ENCODE results near the gene ENOX1. TPM values are rescaled to one million over a fixed set of nuclear protein-coding genes. Genes with fewer than 3 reads are reported as not detected.

Gene ENOX1
- total RNA-seq, 1 donor from 2014 or later: 2.0 TPM

- H3K4me1 Mint-ChIP-seq (ENCODE audit: low read depth): peaks cover 11% of the 10 kb centered on the region
- H3K27me3 Mint-ChIP-seq (ENCODE audit: low read depth): peaks cover 2% of the 10 kb centered on the region
- DNase-seq (ENCODE audit: low spot score): no peak
- H3K9me3 Mint-ChIP-seq (ENCODE audit: low read depth): no peaks in the 10 kb centered on the region
- H3K36me3 Mint-ChIP-seq (ENCODE audit: low read depth): no peaks in the 10 kb centered on the region
- no peak overlapping the region for H3K27ac Mint-ChIP-seq (ENCODE audit: unreplicated experiment)
- no peak for TF ChIP-seq CTCF (IDR thresholded peaks at IDR 0.05)
- H3K4me3 Mint-ChIP-seq (ENCODE audit: unreplicated experiment): no peak overlapping the region
These were observed 10.4 kb upstream of the ENOX1 start for GRCh38 chr13:43797159-43797558.

GRCh38 chr13:43794416-43794815, 7.6 kb upstream of the ENOX1 start:
- DNase-seq (ENCODE audit: low spot score): no peak
- no peak for TF ChIP-seq CTCF (IDR thresholded peaks at IDR 0.05)
- no peaks in the 10 kb centered on the region for H3K9me3 Mint-ChIP-seq (ENCODE audit: low read depth)
- H3K36me3 Mint-ChIP-seq (ENCODE audit: low read depth): no peaks in the 10 kb centered on the region
- peaks cover 12% of the 10 kb centered on the region for H3K4me1 Mint-ChIP-seq (ENCODE audit: low read depth)
- H3K27me3 Mint-ChIP-seq (ENCODE audit: low read depth): peaks cover 2% of the 10 kb centered on the region
- no peak overlapping the region for H3K27ac Mint-ChIP-seq (ENCODE audit: unreplicated experiment)
- H3K4me3 Mint-ChIP-seq (ENCODE audit: unreplicated experiment): no peak overlapping the region

GRCh38 chr13:43792076-43792881, 5.5 kb upstream of the ENOX1 start:
- peaks cover under 1% of the 10 kb centered on the region for H3K27me3 Mint-ChIP-seq (ENCODE audit: low read depth)
- no peak for DNase-seq (ENCODE audit: low spot score)
- H3K36me3 Mint-ChIP-seq (ENCODE audit: low read depth): no peaks in the 10 kb centered on the region
- peak; percentile 38 for TF ChIP-seq CTCF (IDR thresholded peaks at IDR 0.05)
- peaks cover 20% of the 10 kb centered on the region for H3K4me1 Mint-ChIP-seq (ENCODE audit: low read depth)
- no peak overlapping the region for H3K27ac Mint-ChIP-seq (ENCODE audit: unreplicated experiment)
- no peak overlapping the region for H3K4me3 Mint-ChIP-seq (ENCODE audit: unreplicated experiment)
- H3K9me3 Mint-ChIP-seq (ENCODE audit: low read depth): no peaks in the 10 kb centered on the region

- H3K4me1 Mint-ChIP-seq (ENCODE audit: low read depth): peaks cover 29% of the 10 kb centered on the region
- H3K27ac Mint-ChIP-seq (ENCODE audit: unreplicated experiment): no peak overlapping the region
- DNase-seq (ENCODE audit: low spot score): no peak
- H3K4me3 Mint-ChIP-seq (ENCODE audit: unreplicated experiment): peak overlapping the region; percentile 88
- no peaks in the 10 kb centered on the region for H3K36me3 Mint-ChIP-seq (ENCODE audit: low read depth)
- peak; percentile 63 for TF ChIP-seq CTCF (IDR thresholded peaks at IDR 0.05)
- H3K9me3 Mint-ChIP-seq (ENCODE audit: low read depth): no peaks in the 10 kb centered on the region
- no peaks in the 10 kb centered on the region for H3K27me3 Mint-ChIP-seq (ENCODE audit: low read depth)
These were observed 1.2 kb upstream of the ENOX1 start for GRCh38 chr13:43787997-43788396.

GRCh38 chr13:43787518-43787891, 733 bp upstream of the ENOX1 start:
- Mint-ChIP-seq H3K4me3 (ENCODE audit: unreplicated experiment) (peak overlapping the region; percentile 88), H3K27ac (ENCODE audit: unreplicated experiment) (peak overlapping the region; percentile 27), H3K27me3 (ENCODE audit: low read depth) (no peaks in the 10 kb centered on the region), H3K9me3 (ENCODE audit: low read depth) (no peaks in the 10 kb centered on the region), H3K36me3 (ENCODE audit: low read depth) (no peaks in the 10 kb centered on the region), H3K4me1 (ENCODE audit: low read depth) (peaks cover 24% of the 10 kb centered on the region)
- TF ChIP-seq CTCF (IDR thresholded peaks at IDR 0.05): no peak
- DNase-seq (ENCODE audit: low spot score): no peak
